DOHH2 (cell line): ENCODE results near the gene SLC49A4.

Experiments used
- EZH2phosphoT487 ChIP-seq: fragments of 200-600 bp; sonication (generic); IDR thresholded peaks from 2 replicates; pipeline ENCODE4 v1.6.1; 2017; ENCODE audit warnings: borderline replicate concordance, mild to moderate bottlenecking, antibody characterized with exemption, low read length, moderate library complexity, mixed read lengths
- TF ChIP-seq, protein P1 (sequence below): fragments of 200-600 bp; sonication (generic); IDR thresholded peaks from one replicate; pipeline ENCODE4 v1.5.1; 2014; ENCODE audit warnings: antibody characterized with exemption, mild to moderate bottlenecking, low read depth, low read length; ENCODE audit not compliant: poor library complexity, severe bottlenecking

DNA sequence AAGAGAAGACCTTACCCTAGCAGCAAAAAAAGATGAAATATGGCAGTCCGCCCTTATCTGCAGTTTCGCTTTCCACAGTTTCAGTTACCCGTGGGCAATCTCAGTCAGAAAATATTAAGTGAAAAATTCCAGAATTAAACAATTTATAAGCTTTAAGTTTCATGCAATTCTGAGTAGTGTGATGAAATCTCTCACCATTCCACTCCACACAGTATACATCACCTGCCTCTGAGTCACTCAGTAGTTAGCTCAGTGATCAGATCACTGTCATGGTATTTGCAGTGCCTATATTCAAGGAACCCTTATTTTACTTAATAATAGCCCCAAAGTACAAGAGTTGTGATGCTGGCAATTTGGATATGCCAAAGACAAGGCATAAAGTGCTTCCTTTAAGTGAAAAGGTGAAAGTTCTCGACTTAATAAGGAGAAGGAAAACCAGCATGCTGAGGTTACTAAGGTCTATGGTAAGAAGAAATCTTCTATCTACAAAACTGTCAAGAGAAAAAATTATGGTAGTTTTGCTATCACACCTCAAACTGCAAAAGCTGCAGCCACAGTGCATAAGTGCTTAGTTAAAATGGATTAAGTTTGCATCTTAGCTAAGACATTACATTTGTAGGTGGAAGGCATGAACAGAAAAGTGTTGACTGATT is 49.4 kb upstream of the SLC49A4 start:
- TF ChIP-seq, protein P1, sequence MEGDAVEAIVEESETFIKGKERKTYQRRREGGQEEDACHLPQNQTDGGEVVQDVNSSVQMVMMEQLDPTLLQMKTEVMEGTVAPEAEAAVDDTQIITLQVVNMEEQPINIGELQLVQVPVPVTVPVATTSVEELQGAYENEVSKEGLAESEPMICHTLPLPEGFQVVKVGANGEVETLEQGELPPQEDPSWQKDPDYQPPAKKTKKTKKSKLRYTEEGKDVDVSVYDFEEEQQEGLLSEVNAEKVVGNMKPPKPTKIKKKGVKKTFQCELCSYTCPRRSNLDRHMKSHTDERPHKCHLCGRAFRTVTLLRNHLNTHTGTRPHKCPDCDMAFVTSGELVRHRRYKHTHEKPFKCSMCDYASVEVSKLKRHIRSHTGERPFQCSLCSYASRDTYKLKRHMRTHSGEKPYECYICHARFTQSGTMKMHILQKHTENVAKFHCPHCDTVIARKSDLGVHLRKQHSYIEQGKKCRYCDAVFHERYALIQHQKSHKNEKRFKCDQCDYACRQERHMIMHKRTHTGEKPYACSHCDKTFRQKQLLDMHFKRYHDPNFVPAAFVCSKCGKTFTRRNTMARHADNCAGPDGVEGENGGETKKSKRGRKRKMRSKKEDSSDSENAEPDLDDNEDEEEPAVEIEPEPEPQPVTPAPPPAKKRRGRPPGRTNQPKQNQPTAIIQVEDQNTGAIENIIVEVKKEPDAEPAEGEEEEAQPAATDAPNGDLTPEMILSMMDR = no peak
- TF ChIP-seq EZH2phosphoT487 = no peak
